GM10248 (cell line): Measurements from ENCODE around the gene PPRC1.

Experiments used
- CTCF ChIA-PET: fragments of 300-600 bp; sonication (Branson Sonifier 250); formaldehyde crosslinking; extraction: SDS; loops from one replicate; lab custom pipeline; 2021; ENCODE audit warnings: antibody characterized with exemption; lab: Yijun Ruan, JAX
- POLR2A ChIA-PET: fragments of 350-650 bp; sonication (Branson Sonifier 250); formaldehyde crosslinking; extraction: SDS; loops from one replicate; lab custom pipeline; 2020; ENCODE audit warnings: antibody characterized with exemption; lab: Yijun Ruan, JAX
- DNase-seq: peaks from one replicate; pipeline ENCODE4 v3.0.0; 2012; ENCODE audit errors: extremely low spot score
- CTCF ChIP-seq: IDR thresholded peaks from 2 replicates; pipeline ENCODE4 v1.5.1; 2012; ENCODE audit warnings: mild to moderate bottlenecking, low read depth; ENCODE audit errors: extremely low read depth, missing control alignments, control extremely low read depth

Gene PPRC1

GRCh38 chr10:102157224-102157623 is 24.4 kb downstream of the PPRC1 start:
- TF ChIP-seq CTCF: no peak
- CTCF ChIA-PET: interaction anchor here (0.6 to 5.4 kb wide), 4 partner anchors 12 to 265 kb away, joined by 3 to 70 read pairs (median 4); no protein-coding TSS in a partner anchor
- POLR2A ChIA-PET: interaction anchor here (0.6 to 1.5 kb wide), 2 partner anchors 11 to 225 kb away, joined by 3 to 10 read pairs; no protein-coding TSS in a partner anchor
- no peak for DNase-seq

- CTCF ChIA-PET: interaction anchor here (0.8 to 5.4 kb wide), 4 partner anchors 9 to 240 kb away, joined by 4 to 70 read pairs (median 4); partner anchors contain the start of gene PPRC1
- TF ChIP-seq CTCF: no peak
These were observed 26.3 kb downstream of the PPRC1 start for GRCh38 chr10:102159051-102159597.

GRCh38 chr10:102159831-102160230 is 27.0 kb downstream of the PPRC1 start:
- TF ChIP-seq CTCF: no peak
- ChIA-PET CTCF (interaction anchor here (0.8 to 5.4 kb wide), 8 partner anchors 9 to 511 kb away, joined by 3 to 70 read pairs (median 4); partner anchors contain the start of genes PPRC1 and SUFU), POLR2A (interaction anchor here (0.9 kb wide), 1 partner anchor 85 kb away, joined by 3 read pairs; the partner anchor contains the start of gene GBF1)
- DNase-seq: no peak

More at GRCh38 chr10:102159051-102159597, 26.3 kb downstream of the PPRC1 start:
- DNase-seq: no peak
- POLR2A ChIA-PET: interaction anchor here (0.7 kb wide), 1 partner anchor 406 kb away, joined by 5 read pairs; no protein-coding TSS in a partner anchor

GRCh38 chr10:102163342-102163989 is 30.6 kb downstream of the PPRC1 start:
- POLR2A ChIA-PET: no interaction called here
- CTCF ChIA-PET: interaction anchor here (1.0 to 1.8 kb wide), 3 partner anchors 11 to 236 kb away, joined by 3 to 4 read pairs (median 3); no protein-coding TSS in a partner anchor
- no peak for TF ChIP-seq CTCF
- no peak for DNase-seq

- ChIA-PET POLR2A (no interaction called here), CTCF (interaction anchor here (1.0 to 6.2 kb wide), 8 partner anchors 8 to 62 kb away, joined by 3 to 70 read pairs (median 16); partner anchors contain the start of gene ELOVL3)
- no peak for TF ChIP-seq CTCF
- no peak for DNase-seq
These were observed 35.0 kb downstream of the PPRC1 start for GRCh38 chr10:102167861-102168260.

- ChIA-PET POLR2A (no interaction called here), CTCF (interaction anchor here (0.8 to 6.2 kb wide), 19 partner anchors 11 to 308 kb away, joined by 3 to 70 read pairs (median 9); partner anchors contain the start of genes ELOVL3 and NOLC1)
- no peak for TF ChIP-seq CTCF
- DNase-seq: no peak
These were observed 37.8 kb downstream of the PPRC1 start for GRCh38 chr10:102170602-102171001.
